22Rv1 (cell line): ENCODE data around the gene NUP50.

ENCODE experiments used
- H3K27ac ChIP-seq: fragments of 450-650 bp; 2 replicates; pipeline ENCODE4 v1.5.1; 2017
- ZFX ChIP-seq: fragments of 450-650 bp; IDR thresholded peaks from 2 replicates; pipeline ENCODE4 v1.6.1; 2017; ENCODE audit warnings: antibody characterized with exemption, borderline replicate concordance
- TF ChIP-seq, protein P1 (sequence below): fragments of 450-650 bp; IDR thresholded peaks from 2 replicates; pipeline ENCODE4 v1.5.1; 2017; ENCODE audit warnings: mild to moderate bottlenecking

NUP50 gene

DNA sequence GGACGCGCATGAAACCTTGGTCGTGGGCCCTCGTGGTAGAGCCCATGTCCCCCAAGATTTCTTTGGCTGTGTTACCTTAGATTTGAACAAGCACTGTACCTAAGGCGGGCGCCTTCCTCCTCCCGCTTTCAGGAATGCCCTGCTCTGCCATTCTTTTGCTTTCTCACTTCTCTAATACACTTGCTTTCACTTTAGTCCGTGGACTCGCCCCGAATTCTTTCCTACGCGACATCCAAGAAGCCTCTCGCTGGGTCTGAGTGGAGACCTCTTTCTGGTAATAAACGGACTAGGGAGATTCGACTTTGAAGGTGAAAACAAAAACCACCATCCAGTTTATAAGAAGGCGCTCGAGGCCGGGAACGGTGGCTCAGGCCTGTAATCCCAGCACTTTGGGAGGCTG, 1.2 kb upstream of the NUP50 start:
- peak overlapping the region; percentile 83 for H3K27ac ChIP-seq
- TF ChIP-seq ZFX: no peak
- TF ChIP-seq, protein P1, sequence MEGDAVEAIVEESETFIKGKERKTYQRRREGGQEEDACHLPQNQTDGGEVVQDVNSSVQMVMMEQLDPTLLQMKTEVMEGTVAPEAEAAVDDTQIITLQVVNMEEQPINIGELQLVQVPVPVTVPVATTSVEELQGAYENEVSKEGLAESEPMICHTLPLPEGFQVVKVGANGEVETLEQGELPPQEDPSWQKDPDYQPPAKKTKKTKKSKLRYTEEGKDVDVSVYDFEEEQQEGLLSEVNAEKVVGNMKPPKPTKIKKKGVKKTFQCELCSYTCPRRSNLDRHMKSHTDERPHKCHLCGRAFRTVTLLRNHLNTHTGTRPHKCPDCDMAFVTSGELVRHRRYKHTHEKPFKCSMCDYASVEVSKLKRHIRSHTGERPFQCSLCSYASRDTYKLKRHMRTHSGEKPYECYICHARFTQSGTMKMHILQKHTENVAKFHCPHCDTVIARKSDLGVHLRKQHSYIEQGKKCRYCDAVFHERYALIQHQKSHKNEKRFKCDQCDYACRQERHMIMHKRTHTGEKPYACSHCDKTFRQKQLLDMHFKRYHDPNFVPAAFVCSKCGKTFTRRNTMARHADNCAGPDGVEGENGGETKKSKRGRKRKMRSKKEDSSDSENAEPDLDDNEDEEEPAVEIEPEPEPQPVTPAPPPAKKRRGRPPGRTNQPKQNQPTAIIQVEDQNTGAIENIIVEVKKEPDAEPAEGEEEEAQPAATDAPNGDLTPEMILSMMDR: no peak

DNA sequence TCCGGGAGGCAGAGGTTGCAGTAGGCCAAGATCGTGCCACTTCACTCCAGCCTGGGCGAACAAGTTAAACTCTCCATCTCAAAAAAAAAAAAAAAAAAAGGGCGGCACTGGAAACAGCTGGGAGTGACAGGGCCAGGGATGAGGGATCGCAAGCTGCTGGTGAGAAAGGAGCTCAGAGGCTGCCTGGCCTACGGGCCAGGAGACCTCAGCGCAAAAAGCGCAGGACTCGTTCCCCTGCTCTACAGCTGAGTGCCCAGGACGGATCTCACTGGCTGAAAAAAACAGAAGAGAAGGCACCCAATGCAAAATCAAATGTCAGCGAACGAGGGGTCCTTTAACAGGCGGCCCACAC, 650 bp upstream of the NUP50 start:
- TF ChIP-seq, protein P1: no peak
- no peak for TF ChIP-seq ZFX
- H3K27ac ChIP-seq: peak overlapping the region; percentile 83

DNA sequence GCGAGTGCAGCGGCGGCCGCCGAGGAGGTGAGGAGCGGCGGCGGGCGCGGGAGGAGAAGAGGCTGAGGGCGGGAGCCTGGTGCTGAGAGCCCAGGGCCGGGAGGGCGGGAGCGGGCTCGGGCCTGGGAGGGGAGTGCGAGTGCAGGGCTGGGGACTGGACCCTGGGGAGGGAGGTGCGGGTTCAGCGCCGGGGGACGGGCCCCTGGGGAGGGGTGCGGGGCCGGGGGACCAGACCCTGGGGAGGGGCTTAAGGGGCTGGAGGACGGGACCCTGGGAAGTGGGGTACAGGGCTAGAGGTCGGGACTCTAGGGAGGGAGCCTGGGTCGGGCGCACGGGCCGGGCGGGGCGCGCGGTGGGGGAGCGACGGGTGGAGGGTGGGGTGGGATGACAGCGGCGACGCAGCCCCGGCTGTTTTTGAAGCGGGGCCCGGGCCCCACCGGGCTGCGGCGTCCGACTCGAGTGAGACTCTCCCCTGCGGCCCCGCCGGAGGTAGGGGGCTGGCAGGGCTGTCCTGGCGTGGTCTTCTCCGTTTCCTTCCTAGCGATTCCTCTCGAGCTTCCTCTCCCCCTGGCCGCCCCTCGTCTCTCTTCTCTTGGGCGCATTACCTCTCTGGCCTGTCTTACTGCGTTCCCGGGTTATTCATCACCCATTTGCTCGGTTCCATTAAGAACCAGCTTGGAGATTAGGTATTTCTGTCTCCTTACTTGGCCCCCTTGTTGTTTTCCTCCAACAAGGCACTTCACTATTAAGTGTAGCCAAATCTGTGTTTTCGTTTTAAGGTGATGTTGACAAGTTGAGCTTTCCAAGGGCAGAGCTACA, 754 bp downstream of the NUP50 start:
- H3K27ac ChIP-seq: peak overlapping the region; percentile 83
- TF ChIP-seq ZFX: no peak
- TF ChIP-seq, protein P1: no peak

DNA sequence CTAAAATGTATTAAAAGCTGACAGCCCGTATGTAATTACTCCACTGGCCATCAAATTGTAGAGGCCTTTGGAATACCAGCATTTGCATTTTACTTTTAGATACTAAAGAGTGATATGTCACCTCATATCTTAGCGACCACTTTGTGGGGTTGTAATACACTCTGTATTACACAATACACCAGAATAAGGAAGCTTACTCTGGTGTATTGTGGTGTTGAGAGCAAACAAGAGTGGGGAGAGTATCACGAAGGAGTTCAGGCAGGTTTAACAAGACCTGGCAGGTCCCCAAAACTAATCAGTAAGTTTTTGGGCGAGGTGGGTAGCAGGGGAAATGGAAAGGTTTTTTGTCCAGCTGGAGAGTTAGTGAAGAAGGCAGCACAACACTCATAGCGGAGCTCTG, 3.2 kb downstream of the NUP50 start:
- no peak for TF ChIP-seq ZFX
- TF ChIP-seq, protein P1: no peak
- no peak overlapping the region for H3K27ac ChIP-seq

DNA sequence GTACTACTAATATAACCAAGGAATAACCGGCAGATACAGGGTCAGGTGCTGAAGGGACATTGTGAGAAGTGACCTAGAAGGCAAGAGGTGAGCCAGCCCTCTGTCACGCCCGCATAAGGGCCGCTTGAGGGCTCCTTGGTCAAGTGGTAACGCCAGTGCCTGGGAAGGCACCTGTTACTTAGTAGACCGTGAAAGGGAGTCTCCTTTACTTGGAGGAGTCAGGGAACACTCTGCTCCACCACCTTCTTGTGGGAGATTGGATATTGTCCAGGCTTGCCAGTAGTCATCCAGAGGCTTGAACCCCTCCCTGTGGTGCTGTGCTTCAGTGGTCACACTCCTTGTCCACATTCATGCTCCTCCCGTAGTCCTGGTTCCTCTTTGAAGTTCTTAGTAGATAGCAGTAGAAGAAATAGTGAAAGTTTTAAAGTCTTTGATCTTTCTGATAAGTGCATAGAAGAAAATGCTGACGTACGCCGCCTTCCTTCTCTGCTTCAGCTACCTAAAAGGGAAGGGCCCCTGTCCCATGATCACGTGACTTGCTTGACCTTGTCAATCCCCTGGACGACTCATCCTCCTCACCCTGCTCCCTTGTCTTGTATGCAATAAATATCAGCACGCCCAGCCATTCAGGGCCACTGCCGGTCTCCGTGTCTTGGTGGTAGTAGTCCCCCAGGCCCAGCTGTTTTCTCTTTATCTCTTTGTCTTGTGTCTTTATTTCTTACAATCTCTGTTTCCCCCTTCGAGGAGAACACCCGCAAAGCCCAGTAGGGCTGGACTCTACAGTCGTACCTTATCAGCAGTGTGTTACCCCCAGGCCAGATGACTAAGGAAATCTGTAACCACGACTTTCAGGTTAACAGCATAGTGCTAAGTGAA, 6.1 kb downstream of the NUP50 start:
- no peak overlapping the region for H3K27ac ChIP-seq
- no peak for TF ChIP-seq ZFX
- TF ChIP-seq, protein P1: no peak

DNA sequence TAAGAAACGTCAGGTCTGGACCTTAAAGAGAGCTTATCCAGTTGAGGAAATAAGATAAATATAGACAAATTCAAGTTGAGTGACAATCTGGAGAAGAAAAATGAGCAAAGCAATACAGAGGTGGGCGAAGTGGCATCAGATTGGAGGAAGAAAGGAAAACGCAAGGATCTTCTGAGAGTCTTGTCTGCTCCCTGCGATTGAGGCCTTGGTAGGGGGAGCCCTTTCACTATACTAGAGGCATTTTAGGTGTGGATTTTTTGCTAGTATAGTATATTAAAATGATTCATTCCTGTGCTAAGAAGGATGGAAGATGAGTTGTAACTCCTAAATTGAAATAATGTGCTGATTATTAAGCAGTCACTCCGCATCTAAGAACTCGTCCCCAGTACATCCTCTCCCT, 8.1 kb downstream of the NUP50 start:
- no peak overlapping the region for H3K27ac ChIP-seq
- no peak for TF ChIP-seq ZFX
- TF ChIP-seq, protein P1: no peak
